CD4-positive, alpha-beta memory T cell (primary cell): ENCODE data around the gene TPD52L2. TPM values are rescaled to one million over a fixed set of nuclear protein-coding genes. Genes with fewer than 3 reads are reported as not detected.

Experiments
- CTCF ChIA-PET: fragments of 350-600 bp; sonication (Branson Sonifier 250); formaldehyde crosslinking; loops from one replicate; lab custom pipeline; 2021; ENCODE audit warnings: inconsistent platforms; ENCODE audit not compliant: partially characterized antibody; lab: Charles Lee
- POLR2A ChIA-PET: fragments of 350-600 bp; sonication (Branson Sonifier 250); formaldehyde crosslinking; loops from one replicate; lab custom pipeline; 2021; ENCODE audit not compliant: partially characterized antibody; lab: Charles Lee
- DNase-seq, 5 donors: peaks; one replicate each; pipeline versions ENCODE4 v3.0.0 to v3.0.0-alpha.2; 2020 to 2022; ENCODE audit warnings: mixed read lengths in 1 of 5
- H3K27ac ChIP-seq: one replicate; pipeline ENCODE4 v1.7.0; 2013; ENCODE audit warnings: low read depth, low read length
- H3K27me3 ChIP-seq: 2 replicates; pipeline ENCODE4 v1.7.0; 2013; ENCODE audit warnings: mild to moderate bottlenecking, low read length, moderate library complexity; ENCODE audit not compliant: insufficient read depth
- H3K36me3 ChIP-seq: 2 replicates; pipeline ENCODE4 v1.7.0; 2013; ENCODE audit warnings: mild to moderate bottlenecking, low read length, moderate library complexity; ENCODE audit not compliant: insufficient read depth
- H3K4me1 ChIP-seq: 2 replicates; pipeline ENCODE4 v1.7.0; 2013; ENCODE audit warnings: mild to moderate bottlenecking, low read length, moderate library complexity; ENCODE audit not compliant: insufficient read depth
- H3K4me3 ChIP-seq, 2 donors: one replicate each; pipeline ENCODE4 v1.7.0; 2013; ENCODE audit warnings: low read length in 2 of 2, mild to moderate bottlenecking in 1 of 2
- H3K9me3 ChIP-seq, 2 donors: one replicate each; pipeline ENCODE4 v1.7.0; 2013; ENCODE audit warnings: low read length in 2 of 2, control low read depth in 1 of 2; ENCODE audit not compliant: control insufficient read depth in 1 of 2
- H3K27ac Mint-ChIP-seq, 7 donors: one replicate each; pipeline ENCODE4 v1.8.0; 2020 to 2021; ENCODE audit warnings: mixed read lengths in 7 of 7, mild to moderate bottlenecking in 6 of 7, inconsistent platforms in 3 of 7, moderate library complexity in 3 of 7
- H3K27me3 Mint-ChIP-seq, 2 donors: one replicate each; pipeline ENCODE4 v1.8.0; 2020 to 2021; ENCODE audit warnings: mixed read lengths in 2 of 2
- H3K36me3 Mint-ChIP-seq, 2 donors: one replicate each; pipeline ENCODE4 v1.8.0; 2020 to 2021; ENCODE audit warnings: mixed read lengths in 2 of 2, inconsistent platforms in 1 of 2, mild to moderate bottlenecking in 1 of 2
- H3K4me1 Mint-ChIP-seq, 4 donors: one replicate each; pipeline ENCODE4 v1.8.0; 2020 to 2021; ENCODE audit warnings: mixed read lengths in 4 of 4, mild to moderate bottlenecking in 1 of 4
- H3K4me3 Mint-ChIP-seq, 8 donors: one replicate each; pipeline ENCODE4 v1.8.0; 2020 to 2021; ENCODE audit warnings: mixed read lengths in 8 of 8, mild to moderate bottlenecking in 7 of 8, moderate library complexity in 6 of 8, inconsistent platforms in 3 of 8
- H3K9me3 Mint-ChIP-seq, 8 donors: one replicate each; pipeline ENCODE4 v1.8.0; 2020 to 2021; ENCODE audit warnings: mixed read lengths in 8 of 8, mild to moderate bottlenecking in 5 of 8, inconsistent platforms in 3 of 8, moderate library complexity in 1 of 8
- intact Hi-C: fragments of 100-400 bp; cut with micrococcal nuclease; formaldehyde crosslinking; loops from one replicate; pipeline ENCODE4 v1.15.1; 2023
- polyA plus RNA-seq, 2 donors: library from polyadenylated mRNA; unstranded; fragments of 300-500 nt; fragmentation: Illumina TruSeq; gene quantifications; one replicate each; pipeline ENCODE4 v1.2.3, GENCODE V29; 2021
- total RNA-seq, 2 experiments: library from RNA; stranded (reverse); gene quantifications; one replicate each; pipeline ENCODE4 v1.2.3, GENCODE V29; 2021

TPD52L2 gene
- total and polyA plus RNA-seq, 4 experiments from 2014 or later: 44.4 to 76.1 (median 55.6) TPM

GRCh38 chr20:63825331-63826118 lies 39.5 kb upstream of the TPD52L2 start:
- H3K27me3 ChIP-seq: peaks cover 36% of the 10 kb centered on the region
- peaks cover 42 to 43% of the 10 kb centered on the region in 2 donors for H3K27me3 Mint-ChIP-seq
- CTCF ChIA-PET: no interaction called here
- H3K27ac Mint-ChIP-seq: no peak overlapping the region
- no peak overlapping the region for H3K4me3 ChIP-seq
- peaks cover 2 to 4% of the 10 kb centered on the region in 2 donors for H3K36me3 Mint-ChIP-seq
- H3K4me3 Mint-ChIP-seq: no peak overlapping the region
- DNase-seq: no peak
- H3K4me1 Mint-ChIP-seq: peaks cover 8 to 11% (median 10%) of the 10 kb centered on the region in 4 donors
- no peaks in the 10 kb centered on the region for H3K9me3 ChIP-seq
- H3K9me3 Mint-ChIP-seq: peaks cover 0 to 3% (median 0%) of the 10 kb centered on the region in 8 donors
- intact Hi-C loops: no loop called here
- peaks cover 10% of the 10 kb centered on the region for H3K4me1 ChIP-seq
- no peaks in the 10 kb centered on the region for H3K36me3 ChIP-seq
- no peak overlapping the region for H3K27ac ChIP-seq
- POLR2A ChIA-PET: no interaction called here

DNA sequence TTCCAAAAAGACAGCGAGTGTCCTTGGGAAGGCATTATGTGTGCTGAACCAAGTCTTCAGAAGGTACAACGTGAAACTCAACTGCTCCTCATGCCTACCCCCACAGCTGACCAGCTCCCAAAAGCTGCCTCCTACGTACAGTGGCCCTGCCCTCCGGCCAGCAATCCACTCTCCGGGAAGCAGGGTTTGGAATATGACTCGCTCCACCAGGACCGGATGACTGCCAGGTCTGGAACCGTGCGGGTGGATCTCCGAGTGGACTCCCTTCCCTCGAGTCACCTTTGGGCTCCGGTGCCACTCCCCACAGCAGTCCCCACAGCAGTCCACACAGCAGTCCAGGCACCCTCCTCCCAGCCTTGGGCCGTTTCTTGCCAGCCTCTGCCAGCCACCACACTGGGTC lies 38.3 kb upstream of the TPD52L2 start:
- Histone ChIP-seq H3K27ac (no peak overlapping the region), H3K9me3 (no peaks in the 10 kb centered on the region), H3K27me3 (peaks cover 36% of the 10 kb centered on the region), H3K36me3 (no peaks in the 10 kb centered on the region), H3K4me1 (peaks cover 10% of the 10 kb centered on the region), H3K4me3 (no peak overlapping the region)
- Mint-ChIP-seq H3K27me3 (peaks cover 41 to 42% of the 10 kb centered on the region in 2 donors), H3K4me1 (peaks cover 8 to 11% (median 10%) of the 10 kb centered on the region in 4 donors), H3K4me3 (no peak overlapping the region), H3K27ac (peak overlapping the region in 1 of 7 donors; percentile 8), H3K36me3 (peaks cover 2 to 4% of the 10 kb centered on the region in 2 donors), H3K9me3 (peaks cover 0 to 3% (median 0%) of the 10 kb centered on the region in 8 donors)
- ChIA-PET CTCF (no interaction called here), POLR2A (no interaction called here)
- DNase-seq: no peak
- intact Hi-C loops: no loop called here

DNA sequence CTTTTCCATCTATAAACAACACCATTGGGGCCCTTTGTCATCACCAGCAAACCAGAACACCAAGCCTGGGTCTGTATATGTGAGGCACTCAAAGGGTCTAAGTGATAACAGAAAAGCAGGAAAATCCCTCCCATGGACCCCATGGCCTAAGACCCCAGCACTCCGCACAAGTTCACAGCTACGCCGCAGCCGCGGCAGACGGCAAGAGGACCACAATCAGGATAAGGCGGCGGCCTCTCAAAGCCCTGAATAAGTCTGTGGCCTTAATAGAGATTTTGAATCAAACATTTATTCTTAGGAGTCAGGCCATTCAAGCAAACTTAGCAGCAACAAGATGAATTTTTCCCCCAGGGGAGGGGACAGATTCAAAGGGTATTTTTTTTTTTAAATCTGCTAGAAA lies 36.9 kb upstream of the TPD52L2 start:
- Histone ChIP-seq H3K27ac (no peak overlapping the region), H3K4me3 (no peak overlapping the region), H3K9me3 (no peaks in the 10 kb centered on the region), H3K27me3 (peaks cover 36% of the 10 kb centered on the region), H3K4me1 (peaks cover 10% of the 10 kb centered on the region), H3K36me3 (no peaks in the 10 kb centered on the region)
- Mint-ChIP-seq H3K27ac (no peak overlapping the region), H3K4me1 (peaks cover 8 to 11% (median 10%) of the 10 kb centered on the region in 4 donors), H3K36me3 (peaks cover 2 to 4% of the 10 kb centered on the region in 2 donors), H3K9me3 (peaks cover 0 to 3% (median 0%) of the 10 kb centered on the region in 8 donors), H3K4me3 (peak overlapping the region in 1 of 8 donors; percentile 26), H3K27me3 (peaks cover 38% of the 10 kb centered on the region in 2 donors)
- DNase-seq: no peak
- ChIA-PET CTCF (no interaction called here), POLR2A (no interaction called here)
- intact Hi-C loops: no loop called here

DNA sequence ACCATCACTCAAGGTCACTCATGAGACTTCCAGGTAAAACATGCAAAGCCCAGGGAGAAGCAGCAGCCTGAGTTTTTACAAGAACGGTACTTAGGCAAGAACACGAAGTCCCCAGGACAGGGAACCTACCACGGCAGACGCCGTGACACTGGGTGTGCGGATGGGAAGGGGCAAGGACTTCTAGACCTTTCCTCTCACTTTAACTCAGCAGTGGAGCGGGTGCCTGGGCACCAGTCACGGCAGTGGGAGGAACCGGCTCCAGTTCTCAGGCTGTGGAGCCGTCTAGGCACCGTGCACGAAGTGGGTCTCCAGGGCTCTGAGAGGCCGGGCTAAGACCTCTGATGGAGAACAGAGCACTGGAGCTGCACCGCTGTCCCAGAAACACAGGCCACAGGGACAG lies 36.5 kb upstream of the TPD52L2 start:
- intact Hi-C loops: no loop called here
- POLR2A ChIA-PET: no interaction called here
- H3K27me3 ChIP-seq: peaks cover 35% of the 10 kb centered on the region

DNA sequence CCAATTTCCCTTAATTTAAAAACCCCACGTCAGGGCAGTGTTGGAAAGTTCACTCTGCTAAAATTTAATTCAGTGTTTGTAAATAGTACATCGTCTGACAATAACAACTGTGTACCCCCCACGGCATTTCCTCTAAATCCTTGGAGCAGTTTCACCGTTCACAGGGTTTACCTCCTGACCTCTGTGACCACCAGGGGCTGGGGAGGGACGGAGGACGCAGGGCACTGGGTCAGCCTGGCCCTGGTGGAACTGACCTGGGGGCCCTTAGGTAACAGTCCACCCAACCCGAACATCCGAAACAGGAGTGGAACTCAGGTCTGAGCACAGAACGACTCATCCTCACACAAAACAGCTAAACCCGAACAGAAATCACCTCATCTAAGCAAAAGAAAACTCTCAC lies 36.1 kb upstream of the TPD52L2 start:
- H3K4me1 Mint-ChIP-seq: peaks cover 8 to 11% (median 10%) of the 10 kb centered on the region in 4 donors
- H3K27ac Mint-ChIP-seq: no peak overlapping the region
- peaks cover 34 to 36% of the 10 kb centered on the region in 2 donors for H3K27me3 Mint-ChIP-seq
- H3K27me3 ChIP-seq: peaks cover 31% of the 10 kb centered on the region
- peaks cover 10% of the 10 kb centered on the region for H3K4me1 ChIP-seq
- no peak overlapping the region for H3K4me3 ChIP-seq
- intact Hi-C loops: no loop called here
- ChIA-PET CTCF (no interaction called here), POLR2A (no interaction called here)
- DNase-seq: no peak
- H3K9me3 ChIP-seq: no peaks in the 10 kb centered on the region
- peak overlapping the region in 3 of 8 donors; percentile 31 to 93 (median 86) for H3K4me3 Mint-ChIP-seq
- H3K36me3 ChIP-seq: no peaks in the 10 kb centered on the region
- no peak overlapping the region for H3K27ac ChIP-seq
- peaks cover 2 to 4% of the 10 kb centered on the region in 2 donors for H3K36me3 Mint-ChIP-seq
- peaks cover 0 to 3% (median 0%) of the 10 kb centered on the region in 8 donors for H3K9me3 Mint-ChIP-seq

More for the DNA sequence above, 36.5 kb upstream of the TPD52L2 start:
- peaks cover 2 to 4% of the 10 kb centered on the region in 2 donors for H3K36me3 Mint-ChIP-seq
- Histone ChIP-seq H3K9me3 (no peaks in the 10 kb centered on the region), H3K36me3 (no peaks in the 10 kb centered on the region), H3K27ac (no peak overlapping the region), H3K4me1 (peaks cover 10% of the 10 kb centered on the region), H3K4me3 (no peak overlapping the region)
- H3K4me3 Mint-ChIP-seq: peak overlapping the region in 1 of 8 donors; percentile 31
- no peak for DNase-seq
- no peak overlapping the region for H3K27ac Mint-ChIP-seq
- peaks cover 37 to 39% of the 10 kb centered on the region in 2 donors for H3K27me3 Mint-ChIP-seq
- peaks cover 0 to 3% (median 0%) of the 10 kb centered on the region in 8 donors for H3K9me3 Mint-ChIP-seq
- CTCF ChIA-PET: no interaction called here
- peaks cover 8 to 11% (median 10%) of the 10 kb centered on the region in 4 donors for H3K4me1 Mint-ChIP-seq

- Histone ChIP-seq H3K9me3 (no peaks in the 10 kb centered on the region), H3K27ac (no peak overlapping the region), H3K4me3 (peak overlapping the region in 1 of 2 donors; percentile 57), H3K4me1 (peaks cover 10% of the 10 kb centered on the region), H3K27me3 (peaks cover 31% of the 10 kb centered on the region), H3K36me3 (no peaks in the 10 kb centered on the region)
- no peak for DNase-seq
- intact Hi-C loops: no loop called here
- H3K36me3 Mint-ChIP-seq: peaks cover 2 to 4% of the 10 kb centered on the region in 2 donors
- peaks cover 8 to 11% (median 10%) of the 10 kb centered on the region in 4 donors for H3K4me1 Mint-ChIP-seq
- ChIA-PET POLR2A (no interaction called here), CTCF (no interaction called here)
- peak overlapping the region in 3 of 7 donors; percentile 1 to 67 (median 63) for H3K27ac Mint-ChIP-seq
- peaks cover 34 to 36% of the 10 kb centered on the region in 2 donors for H3K27me3 Mint-ChIP-seq
- H3K9me3 Mint-ChIP-seq: peaks cover 0 to 3% (median 0%) of the 10 kb centered on the region in 8 donors
- peak overlapping the region; percentile 84 to 93 (median 90) for H3K4me3 Mint-ChIP-seq
Measured at GRCh38 chr20:63829603-63829944, 35.5 kb upstream of the TPD52L2 start.
